Lower lobe of right lung (tissue), 2 donors: ENCODE results near the gene TNRC6B. TPM values are rescaled to one million over a fixed set of nuclear protein-coding genes. Genes with fewer than 3 reads are reported as not detected.

ENCODE experiments used
- ATAC-seq, 2 donors: fragments of 200-7000 bp; cut with Tn5 transposase; one replicate each; pipeline ENCODE4 v1.9.1; 2020 to 2022; ENCODE audit warnings: mild to moderate bottlenecking in 2 of 2, moderate library complexity in 2 of 2
- DNase-seq: peaks from one replicate; pipeline ENCODE4 v3.0.0-alpha.2; 2020
- H3K27ac ChIP-seq: fragments of 200-600 bp; one replicate; pipeline ENCODE4 v1.8.0; 2022
- H3K27me3 ChIP-seq: fragments of 200-600 bp; one replicate; pipeline ENCODE4 v1.8.0; 2022; ENCODE audit warnings: low read depth
- H3K36me3 ChIP-seq: fragments of 200-600 bp; one replicate; pipeline ENCODE4 v1.8.0; 2022; ENCODE audit warnings: mild to moderate bottlenecking
- H3K4me1 ChIP-seq: fragments of 200-600 bp; one replicate; pipeline ENCODE4 v1.8.0; 2022
- H3K4me3 ChIP-seq: fragments of 200-600 bp; one replicate; pipeline ENCODE4 v1.8.0; 2022; ENCODE audit warnings: mild to moderate bottlenecking
- H3K9me3 ChIP-seq: fragments of 200-600 bp; one replicate; pipeline ENCODE4 v1.8.0; 2022
- CTCF ChIP-seq: fragments of 200-600 bp; IDR thresholded peaks from one replicate; pipeline ENCODE4 v1.8.0; 2022; ENCODE audit warnings: antibody characterized with exemption, mild to moderate bottlenecking
- intact Hi-C: fragments of 100-400 bp; cut with DNase I; formaldehyde crosslinking; loops from one replicate; pipeline ENCODE4 v1.11.0; 2022
- total RNA-seq: library from RNA; stranded (reverse); fragmentation: NEBNext Ultra II Directional; extraction: Animal tissue kit (Norgen Biotek cat#: 25700); gene quantifications from one replicate; pipeline ENCODE4 v1.2.1, GENCODE V29; 2021
- donor health status: DM: no; HTN: yes; CAD: no; lungs with severe emphysema.

The TNRC6B gene
- total RNA-seq, 1 donor from 2014 or later = 54.6 TPM

GRCh38 chr22:40325315-40325714 is 147.6 kb downstream of the TNRC6B start:
- ATAC-seq = no peak
- H3K27ac ChIP-seq = no peak overlapping the region
- no peak for DNase-seq
- peaks cover 18% of the 10 kb centered on the region for H3K4me1 ChIP-seq
- no peak overlapping the region for H3K4me3 ChIP-seq
- no peaks in the 10 kb centered on the region for H3K9me3 ChIP-seq
- no peaks in the 10 kb centered on the region for H3K27me3 ChIP-seq
- intact Hi-C loops = no loop called here
- H3K36me3 ChIP-seq = peaks cover 54% of the 10 kb centered on the region
- TF ChIP-seq CTCF = no peak

GRCh38 chr22:40326905-40327735 is 149.4 kb downstream of the TNRC6B start:
- ATAC-seq (peak in 1 of 2 donors; percentile 14), DNase-seq (no peak)
- Histone ChIP-seq H3K4me3 (no peak overlapping the region), H3K27me3 (no peaks in the 10 kb centered on the region), H3K36me3 (peaks cover 36% of the 10 kb centered on the region), H3K9me3 (no peaks in the 10 kb centered on the region), H3K4me1 (peaks cover 18% of the 10 kb centered on the region), H3K27ac (no peak overlapping the region)
- no peak for TF ChIP-seq CTCF
- intact Hi-C loops = no loop called here

- Histone ChIP-seq H3K27me3 (no peaks in the 10 kb centered on the region), H3K27ac (no peak overlapping the region), H3K4me3 (no peak overlapping the region), H3K36me3 (peaks cover 29% of the 10 kb centered on the region), H3K9me3 (no peaks in the 10 kb centered on the region), H3K4me1 (peaks cover 18% of the 10 kb centered on the region)
- ATAC-seq = no peak
- DNase-seq = no peak
- TF ChIP-seq CTCF = no peak
- intact Hi-C loops = no loop called here
These were observed 151.1 kb downstream of the TNRC6B start for GRCh38 chr22:40328546-40329456.

GRCh38 chr22:40329466-40329865 is 151.7 kb downstream of the TNRC6B start:
- ATAC-seq (no peak), DNase-seq (no peak)
- Histone ChIP-seq H3K4me1 (peaks cover 18% of the 10 kb centered on the region), H3K27me3 (no peaks in the 10 kb centered on the region), H3K4me3 (no peak overlapping the region), H3K9me3 (no peaks in the 10 kb centered on the region), H3K27ac (no peak overlapping the region), H3K36me3 (peaks cover 25% of the 10 kb centered on the region)
- TF ChIP-seq CTCF = no peak
- intact Hi-C loops = no loop called here

GRCh38 chr22:40330086-40330485 is 152.4 kb downstream of the TNRC6B start:
- intact Hi-C loops = no loop called here
- no peak for TF ChIP-seq CTCF
- Histone ChIP-seq H3K9me3 (no peaks in the 10 kb centered on the region), H3K4me3 (no peak overlapping the region), H3K27ac (no peak overlapping the region), H3K27me3 (no peaks in the 10 kb centered on the region), H3K4me1 (peaks cover 19% of the 10 kb centered on the region), H3K36me3 (peaks cover 19% of the 10 kb centered on the region)
- no peak for DNase-seq
- no peak for ATAC-seq
